ENCODE measurements around the gene SMPD2. TPM values are rescaled to one million over a fixed set of nuclear protein-coding genes. Genes with fewer than 3 reads are reported as not detected.
A peak's percentile ranks its signal among the peaks of the same experiment; 100 is the strongest.
"Not testable (repeated sequence)": the region's sequence is repeated elsewhere in the genome, so short reads cannot be mapped to it uniquely, and the experiment has no call there.

The SMPD2 gene
- total and polyA plus RNA-seq, 8 donors = 9.6 to 13.6 (median 12.8) TPM

GRCh38 chr6:109460161-109460829 lies 19.8 kb downstream of the SMPD2 start:
- Histone ChIP-seq H3K4me3 (no peak overlapping the region), H3K9me3 (no peaks in the 10 kb centered on the region), H3K27ac (peak overlapping the region in 1 of 2 donors; percentile 60), H3K27me3 (no peaks in the 10 kb centered on the region), H3K4me1 (peaks cover 5 to 33% of the 10 kb centered on the region in 2 donors), H3K36me3 (peaks cover 0 to 40% of the 10 kb centered on the region in 2 donors)
- TF ChIP-seq CTCF (IDR thresholded peaks at IDR 0.05) = no peak
- DNase-seq (peak in 1 of 4 donors; percentile 65), ATAC-seq (peak; percentile 7)
- intact Hi-C loops (cut with DNase I) = no loop called here

GRCh38 chr6:109461205-109461604 lies 20.7 kb downstream of the SMPD2 start:
- Histone ChIP-seq H3K4me1 (peaks cover 5 to 36% of the 10 kb centered on the region in 2 donors), H3K27ac (peak overlapping the region in 1 of 2 donors; percentile 60), H3K36me3 (peaks cover 0 to 49% of the 10 kb centered on the region in 2 donors)
- intact Hi-C loops (cut with DNase I); H3K27me3 ChIP-seq; H3K9me3 ChIP-seq; DNase-seq; H3K4me3 ChIP-seq; ATAC-seq: not testable (repeated sequence)

GRCh38 chr6:109461733-109462526 lies 21.4 kb downstream of the SMPD2 start:
- no peak for DNase-seq
- Histone ChIP-seq H3K4me3 (no peak overlapping the region), H3K36me3 (peaks cover 0 to 56% of the 10 kb centered on the region in 2 donors), H3K27me3 (no peaks in the 10 kb centered on the region), H3K4me1 (peaks cover 0 to 32% of the 10 kb centered on the region in 2 donors), H3K27ac (no peak overlapping the region), H3K9me3 (no peaks in the 10 kb centered on the region)
- ATAC-seq = no peak
- intact Hi-C loops (cut with DNase I) = no loop called here
- TF ChIP-seq CTCF (IDR thresholded peaks at IDR 0.05) = no peak

DNA sequence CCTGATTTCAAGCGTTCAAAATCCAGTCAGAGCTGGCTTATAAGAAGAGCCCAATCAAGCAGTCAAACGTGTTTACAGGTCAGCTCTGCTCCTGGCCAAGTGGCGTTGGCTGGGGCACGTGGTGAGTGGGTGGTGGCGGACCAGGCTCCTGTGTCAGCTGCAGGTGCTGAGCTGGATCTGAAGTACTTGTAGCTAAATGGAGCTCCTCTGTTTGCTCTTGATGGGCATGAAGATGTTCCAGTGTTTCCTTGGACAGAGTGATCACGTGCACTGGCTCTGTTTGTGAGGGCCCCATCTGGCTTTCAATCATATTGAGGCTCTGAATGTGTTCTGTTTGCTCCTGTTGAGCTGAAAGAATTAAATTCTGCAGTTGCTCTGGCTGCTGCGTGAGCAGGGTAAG lies 25.2 kb downstream of the SMPD2 start:
- H3K36me3 ChIP-seq = peaks cover 0 to 93% of the 10 kb centered on the region in 2 donors
- no peak overlapping the region for H3K4me3 ChIP-seq
- peak overlapping the region; percentile 26 to 53 for H3K27ac ChIP-seq
- intact Hi-C loops (cut with DNase I) = no loop called here
- H3K9me3 ChIP-seq = no peaks in the 10 kb centered on the region
- ATAC-seq = peak; percentile 95
- peaks cover 0 to 10% of the 10 kb centered on the region in 2 donors for H3K4me1 ChIP-seq
- TF ChIP-seq CTCF (IDR thresholded peaks at IDR 0.05) = no peak
- DNase-seq = peak in 2 of 4 donors; percentile 87 to 89
- H3K27me3 ChIP-seq = no peaks in the 10 kb centered on the region

- no peak for TF ChIP-seq CTCF (IDR thresholded peaks at IDR 0.05)
- no peak for DNase-seq
- Histone ChIP-seq H3K9me3 (no peaks in the 10 kb centered on the region), H3K27me3 (no peaks in the 10 kb centered on the region), H3K27ac (peak overlapping the region; percentile 26 to 53), H3K36me3 (peaks cover 0 to 94% of the 10 kb centered on the region in 2 donors), H3K4me1 (peaks cover 0 to 10% of the 10 kb centered on the region in 2 donors), H3K4me3 (no peak overlapping the region)
- peak; percentile 75 for ATAC-seq
- intact Hi-C loops (cut with DNase I) = no loop called here
These were observed 25.8 kb downstream of the SMPD2 start for GRCh38 chr6:109466212-109466923.

Data from left lung (tissue), 10 donors.